SH-SY5Y (cell line): ENCODE data around the gene MED27.

ENCODE experiments used
- GATA2 ChIP-seq: IDR thresholded peaks from 2 replicates; pipeline ENCODE4 v1.6.1; 2011; ENCODE audit warnings: mild to moderate bottlenecking, low read depth, low read length
- GATA3 ChIP-seq: IDR thresholded peaks from 2 replicates; pipeline ENCODE4 v1.6.1; 2011; ENCODE audit warnings: low read depth, mild to moderate bottlenecking, low read length, moderate library complexity

DNA sequence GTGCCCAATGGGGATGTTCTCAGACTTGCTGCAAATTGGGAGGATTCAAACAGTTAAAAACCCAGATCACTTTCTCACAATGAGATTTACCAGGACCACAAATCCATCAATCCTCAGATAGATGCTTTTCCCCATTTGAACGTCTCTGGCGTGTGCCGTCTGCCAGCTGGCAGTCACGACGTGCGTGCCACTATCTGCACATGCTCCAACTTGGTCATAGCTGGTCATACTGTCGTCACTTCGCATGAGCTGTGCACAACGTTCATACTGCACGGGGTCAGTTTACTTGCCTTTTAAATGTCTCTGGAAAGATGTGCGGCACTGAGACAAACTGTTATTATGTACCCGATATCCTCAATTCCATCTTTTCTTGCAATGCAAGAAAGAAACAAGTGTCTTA is 221.5 kb downstream of the MED27 start:
- TF ChIP-seq GATA3 (no peak), GATA2 (no peak)
